Muscle layer of duodenum (tissue), 2 donors: ENCODE results near the gene MAPK6.
"Not testable (repeated sequence)": the region's sequence is repeated elsewhere in the genome, so short reads cannot be mapped to it uniquely, and the experiment has no call there.

Experiments used
- H3K27ac ChIP-seq: one replicate; pipeline ENCODE4 v1.7.0; 2013; ENCODE audit warnings: mild to moderate bottlenecking, low read length
- H3K27me3 ChIP-seq: one replicate; pipeline ENCODE4 v1.7.0; 2013; ENCODE audit warnings: low read depth, mild to moderate bottlenecking, control low read depth, low read length
- H3K36me3 ChIP-seq, 2 donors: one replicate each; pipeline ENCODE4 v1.7.0; 2013; ENCODE audit warnings: low read length in 2 of 2, control low read depth in 1 of 2, mild to moderate bottlenecking in 1 of 2; ENCODE audit not compliant: insufficient read depth in 2 of 2, control insufficient read depth in 1 of 2
- H3K4me1 ChIP-seq, 2 donors: one replicate each; pipeline ENCODE4 v1.7.0; 2013; ENCODE audit warnings: low read length in 2 of 2, mild to moderate bottlenecking in 2 of 2, control low read depth in 1 of 2, moderate library complexity in 1 of 2; ENCODE audit not compliant: insufficient read depth in 2 of 2, control insufficient read depth in 1 of 2
- H3K4me3 ChIP-seq, 2 donors: one replicate each; pipeline ENCODE4 v1.7.0; 2013; ENCODE audit warnings: low read length in 2 of 2, low read depth in 1 of 2, mild to moderate bottlenecking in 1 of 2
- H3K9me3 ChIP-seq, 2 donors: one replicate each; pipeline ENCODE4 v1.7.0; 2013; ENCODE audit warnings: low read length in 2 of 2, control low read depth in 1 of 2, mild to moderate bottlenecking in 1 of 2; ENCODE audit not compliant: control insufficient read depth in 1 of 2
- donor health status: healthy.

Gene MAPK6

DNA sequence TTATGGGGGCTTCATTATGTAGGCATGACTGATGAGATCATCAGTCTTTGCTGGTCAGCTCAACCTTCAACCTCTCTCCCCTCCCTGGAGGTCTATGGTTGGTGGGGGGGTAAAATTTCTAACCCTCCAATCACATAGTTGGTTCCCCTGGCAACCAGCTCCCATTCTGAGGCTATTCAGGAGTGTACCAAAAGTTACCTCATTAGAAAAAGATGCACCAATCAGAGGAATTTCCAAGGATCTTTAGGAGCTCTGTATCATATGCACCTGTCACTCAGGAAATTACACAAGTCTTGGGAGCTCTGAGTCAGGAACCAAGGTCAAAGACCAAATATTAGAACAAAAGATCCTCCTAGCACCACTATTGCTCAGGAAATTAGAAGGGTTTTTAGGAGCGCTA, 26.1 kb upstream of the MAPK6 start:
- H3K4me3 ChIP-seq, result no peak overlapping the region
- no peaks in the 10 kb centered on the region for H3K9me3 ChIP-seq

GRCh38 chr15:52002351-52002750, 16.7 kb upstream of the MAPK6 start:
- H3K4me1 ChIP-seq, result no peaks in the 10 kb centered on the region
- H3K27me3 ChIP-seq, result no peaks in the 10 kb centered on the region
- H3K4me3 ChIP-seq, result no peak overlapping the region
- H3K36me3 ChIP-seq, result no peaks in the 10 kb centered on the region
- no peak overlapping the region for H3K27ac ChIP-seq
- no peaks in the 10 kb centered on the region for H3K9me3 ChIP-seq

More for the DNA sequence above, 26.1 kb upstream of the MAPK6 start:
- no peaks in the 10 kb centered on the region for H3K27me3 ChIP-seq
- no peaks in the 10 kb centered on the region for H3K36me3 ChIP-seq
- H3K4me1 ChIP-seq, result no peaks in the 10 kb centered on the region
- no peak overlapping the region for H3K27ac ChIP-seq

- not testable (repeated sequence) for H3K27ac ChIP-seq, H3K27me3 ChIP-seq, H3K4me3 ChIP-seq, H3K9me3 ChIP-seq, H3K36me3 ChIP-seq, H3K4me1 ChIP-seq
These were observed 15.9 kb upstream of the MAPK6 start for GRCh38 chr15:52003089-52003488.

DNA sequence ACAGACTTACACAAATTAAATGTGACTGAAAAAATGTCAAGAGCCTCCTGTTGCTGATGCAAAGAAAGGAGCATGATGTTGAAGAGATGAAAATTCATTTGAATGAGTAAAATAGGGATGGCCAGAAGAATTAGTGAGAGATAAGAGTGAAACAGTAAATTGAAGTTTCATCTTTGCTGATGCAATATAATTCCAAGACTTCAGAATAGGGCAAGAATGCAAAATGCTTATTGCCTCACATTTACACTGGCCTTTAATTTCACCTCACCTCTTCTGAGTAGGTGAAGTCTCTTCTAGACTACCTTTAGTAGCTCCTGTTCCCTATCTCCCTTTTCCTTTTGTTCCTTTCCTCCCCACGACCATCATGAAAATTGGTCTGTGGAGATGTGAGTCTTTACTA, 15.3 kb upstream of the MAPK6 start:
- Histone ChIP-seq H3K9me3 (no peaks in the 10 kb centered on the region), H3K27me3 (no peaks in the 10 kb centered on the region), H3K4me3 (no peak overlapping the region), H3K4me1 (no peaks in the 10 kb centered on the region), H3K27ac (no peak overlapping the region), H3K36me3 (no peaks in the 10 kb centered on the region)

- no peaks in the 10 kb centered on the region for H3K27me3 ChIP-seq
- no peak overlapping the region for H3K27ac ChIP-seq
- no peaks in the 10 kb centered on the region for H3K9me3 ChIP-seq
- H3K4me1 ChIP-seq, result no peaks in the 10 kb centered on the region
- no peaks in the 10 kb centered on the region for H3K36me3 ChIP-seq
- H3K4me3 ChIP-seq, result no peak overlapping the region
These were observed 14.2 kb upstream of the MAPK6 start for GRCh38 chr15:52004806-52005205.

DNA sequence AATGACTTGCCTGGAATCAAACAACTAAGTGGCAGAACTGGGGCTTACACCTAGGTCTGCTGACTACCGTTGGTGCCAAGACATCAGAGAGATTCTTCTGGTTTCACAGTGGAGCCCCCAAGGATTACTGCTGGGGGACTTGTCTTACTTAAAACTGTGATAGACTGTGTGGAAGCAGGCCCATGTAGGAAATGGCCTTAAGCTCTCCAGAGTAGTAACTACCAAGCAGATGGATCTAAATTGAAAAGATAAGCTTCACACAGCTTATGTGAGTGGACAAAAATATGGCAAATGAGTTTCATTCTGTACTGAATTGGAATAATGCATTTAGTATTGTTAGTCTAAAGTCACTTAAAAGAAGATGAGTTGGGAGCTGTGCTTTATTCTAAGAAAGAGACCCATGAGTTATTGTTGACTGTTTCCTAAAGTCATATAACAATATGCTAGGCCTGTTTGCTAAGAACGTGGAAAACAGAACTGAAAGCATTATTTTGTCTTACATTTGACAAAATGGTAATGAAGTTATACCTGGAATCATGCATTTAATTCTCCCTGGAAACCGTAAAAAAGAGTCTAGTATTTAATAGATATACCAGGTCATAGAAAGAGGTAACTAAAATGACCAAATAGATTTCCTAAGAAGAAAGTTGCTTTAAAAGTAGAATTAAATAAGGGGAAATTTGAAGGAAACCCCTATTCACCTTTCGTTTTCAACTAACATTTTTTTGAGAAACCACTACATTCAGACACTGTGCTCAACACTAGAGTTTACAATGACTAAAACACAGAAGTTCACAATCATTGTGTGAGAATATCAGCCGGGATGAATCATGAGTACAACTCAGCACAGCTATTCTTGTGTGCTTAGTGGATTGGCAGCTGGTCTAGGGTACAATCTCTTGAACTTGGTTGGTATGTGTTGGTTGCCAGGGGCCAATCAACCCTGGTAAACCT, 13.0 kb upstream of the MAPK6 start:
- Histone ChIP-seq H3K36me3 (no peaks in the 10 kb centered on the region), H3K9me3 (no peaks in the 10 kb centered on the region), H3K27ac (no peak overlapping the region), H3K27me3 (no peaks in the 10 kb centered on the region), H3K4me3 (no peak overlapping the region), H3K4me1 (no peaks in the 10 kb centered on the region)

DNA sequence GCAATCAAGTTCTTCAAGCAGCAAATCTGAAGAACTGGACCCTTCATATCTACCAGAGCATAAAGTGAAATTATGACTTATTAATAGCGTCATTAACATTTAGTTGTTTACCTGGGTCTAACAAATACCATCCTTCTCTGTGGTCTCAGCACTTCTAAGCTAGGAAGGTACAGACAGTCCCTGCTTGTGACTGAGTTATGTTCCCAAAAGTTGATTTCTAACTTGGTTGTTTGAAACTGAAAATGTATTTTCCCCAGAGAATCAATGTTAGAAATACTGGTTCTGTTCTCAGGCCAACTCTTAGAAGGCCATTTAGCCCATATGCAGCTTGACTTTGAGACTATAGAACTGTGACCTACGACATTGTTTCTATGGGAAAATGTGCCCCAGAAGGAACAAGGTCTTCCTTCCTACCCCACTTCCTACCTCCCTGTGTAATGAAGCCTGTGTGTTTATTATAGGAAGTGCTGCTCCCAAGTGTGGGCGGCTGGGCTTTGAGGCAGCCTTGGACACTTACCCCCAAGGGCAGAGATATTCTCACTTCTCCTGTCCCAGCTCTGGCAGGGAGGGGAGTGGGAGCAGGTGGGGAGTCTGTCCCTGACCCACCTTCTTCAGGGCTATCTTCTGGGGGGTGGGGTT, 12.2 kb upstream of the MAPK6 start:
- H3K9me3 ChIP-seq, result no peaks in the 10 kb centered on the region
- no peak overlapping the region for H3K4me3 ChIP-seq
- no peak overlapping the region for H3K27ac ChIP-seq
- no peaks in the 10 kb centered on the region for H3K27me3 ChIP-seq
- no peaks in the 10 kb centered on the region for H3K36me3 ChIP-seq
- H3K4me1 ChIP-seq, result peaks cover 0 to 7% of the 10 kb centered on the region in 2 donors

GRCh38 chr15:52008359-52008697, 10.7 kb upstream of the MAPK6 start:
- Histone ChIP-seq H3K27me3 (no peaks in the 10 kb centered on the region), H3K4me3 (no peak overlapping the region), H3K4me1 (peaks cover 0 to 12% of the 10 kb centered on the region in 2 donors), H3K9me3 (no peaks in the 10 kb centered on the region), H3K36me3 (no peaks in the 10 kb centered on the region), H3K27ac (no peak overlapping the region)

DNA sequence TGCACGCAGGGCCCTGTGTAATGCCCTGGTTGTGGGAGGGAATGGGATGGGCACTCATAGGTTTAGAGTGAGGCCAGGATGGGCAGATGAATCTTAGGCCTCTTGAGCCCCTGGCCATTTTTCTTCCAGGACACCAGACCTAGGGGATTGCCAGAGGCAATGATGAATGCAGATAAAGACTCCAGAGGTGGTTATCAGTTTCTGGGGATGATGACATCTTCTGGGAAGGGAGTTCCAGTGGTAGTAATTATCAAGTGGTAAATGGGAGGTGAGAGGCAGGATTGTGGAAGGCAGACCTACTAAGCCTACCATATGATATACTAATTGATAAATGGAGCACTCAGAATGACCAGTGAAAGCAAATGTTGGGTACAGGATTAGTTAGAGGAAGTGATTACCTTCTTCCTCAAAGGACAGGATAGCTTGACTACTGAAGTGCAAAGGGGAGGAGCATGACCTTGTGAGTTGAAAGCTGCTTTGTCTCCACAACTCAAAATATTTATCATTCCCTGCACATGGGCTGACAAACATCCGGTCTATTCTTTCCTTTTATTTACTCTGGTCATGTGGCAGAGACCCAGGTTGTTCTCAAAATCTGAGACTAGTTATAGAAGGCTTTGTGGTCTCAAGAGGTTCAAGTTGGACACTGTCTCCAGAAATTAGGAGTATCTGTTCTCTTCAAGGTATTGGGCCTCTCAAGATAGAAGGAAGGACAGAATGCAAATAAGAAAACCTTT, 10.2 kb upstream of the MAPK6 start:
- peaks cover 0 to 12% of the 10 kb centered on the region in 2 donors for H3K4me1 ChIP-seq
- H3K27me3 ChIP-seq, result no peaks in the 10 kb centered on the region
- H3K9me3 ChIP-seq, result no peaks in the 10 kb centered on the region
- no peak overlapping the region for H3K27ac ChIP-seq
- H3K4me3 ChIP-seq, result no peak overlapping the region
- no peaks in the 10 kb centered on the region for H3K36me3 ChIP-seq

GRCh38 chr15:52010633-52011595, 8.1 kb upstream of the MAPK6 start:
- Histone ChIP-seq H3K4me3 (no peak overlapping the region), H3K4me1 (peaks cover 0 to 12% of the 10 kb centered on the region in 2 donors), H3K36me3 (no peaks in the 10 kb centered on the region), H3K9me3 (no peaks in the 10 kb centered on the region), H3K27me3 (no peaks in the 10 kb centered on the region), H3K27ac (no peak overlapping the region)
